ENCODE results near the gene PTPRN2. TPM values are rescaled to one million over a fixed set of nuclear protein-coding genes. Genes with fewer than 3 reads are reported as not detected.

The PTPRN2 gene
- total RNA-seq, 2 experiments from 2014 or later = 0.70 TPM; not detected in 1

- ChIA-PET POLR2A (no interaction called here), CTCF (ENCODE audit: unreplicated experiment) (no interaction called here)
- no peaks in the 10 kb centered on the region for H3K4me1 ChIP-seq (ENCODE audit: insufficient read depth, low read length, poor library complexity, severe bottlenecking)
Observed at GRCh38 chr7:157599491-157599890, 988.1 kb downstream of the PTPRN2 start.

GRCh38 chr7:157597562-157597961 is 990.1 kb downstream of the PTPRN2 start:
- no peaks in the 10 kb centered on the region for H3K4me1 ChIP-seq (ENCODE audit: insufficient read depth, low read length, poor library complexity, severe bottlenecking)
- no peak overlapping the region for H3K4me2 ChIP-seq (ENCODE audit: low read length)
- no peaks in the 10 kb centered on the region for H3K9me2 ChIP-seq (ENCODE audit: insufficient read depth, low read length)
- no peak overlapping the region for H2AFZ ChIP-seq (ENCODE audit: low read length)
- H3K4me3 ChIP-seq (ENCODE audit: low read depth, low read length, poor library complexity, severe bottlenecking) = no peak overlapping the region
- no peaks in the 10 kb centered on the region for H3K79me2 ChIP-seq (ENCODE audit: insufficient read depth, low read depth, low read length)
- no peak for TF ChIP-seq EZH2phosphoT487 (IDR thresholded peaks at IDR 0.05; ENCODE audit: borderline replicate concordance, low read depth, low read length)
- TF ChIP-seq, protein P1, sequence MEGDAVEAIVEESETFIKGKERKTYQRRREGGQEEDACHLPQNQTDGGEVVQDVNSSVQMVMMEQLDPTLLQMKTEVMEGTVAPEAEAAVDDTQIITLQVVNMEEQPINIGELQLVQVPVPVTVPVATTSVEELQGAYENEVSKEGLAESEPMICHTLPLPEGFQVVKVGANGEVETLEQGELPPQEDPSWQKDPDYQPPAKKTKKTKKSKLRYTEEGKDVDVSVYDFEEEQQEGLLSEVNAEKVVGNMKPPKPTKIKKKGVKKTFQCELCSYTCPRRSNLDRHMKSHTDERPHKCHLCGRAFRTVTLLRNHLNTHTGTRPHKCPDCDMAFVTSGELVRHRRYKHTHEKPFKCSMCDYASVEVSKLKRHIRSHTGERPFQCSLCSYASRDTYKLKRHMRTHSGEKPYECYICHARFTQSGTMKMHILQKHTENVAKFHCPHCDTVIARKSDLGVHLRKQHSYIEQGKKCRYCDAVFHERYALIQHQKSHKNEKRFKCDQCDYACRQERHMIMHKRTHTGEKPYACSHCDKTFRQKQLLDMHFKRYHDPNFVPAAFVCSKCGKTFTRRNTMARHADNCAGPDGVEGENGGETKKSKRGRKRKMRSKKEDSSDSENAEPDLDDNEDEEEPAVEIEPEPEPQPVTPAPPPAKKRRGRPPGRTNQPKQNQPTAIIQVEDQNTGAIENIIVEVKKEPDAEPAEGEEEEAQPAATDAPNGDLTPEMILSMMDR (conservative IDR thresholded peaks at IDR 0.05; ENCODE audit: low read length) = no peak
- no TSS peak for BruUV-seq (replicated peaks)
- no peaks in the 10 kb centered on the region for H3K9me3 ChIP-seq (ENCODE audit: low read length)
- H4K20me1 ChIP-seq (ENCODE audit: insufficient read depth, low read length) = no peaks in the 10 kb centered on the region
- H3K27ac ChIP-seq (ENCODE audit: low read depth, low read length, poor library complexity, severe bottlenecking) = no peak overlapping the region
- POLR2A ChIA-PET = no interaction called here
- DNase-seq (ENCODE audit: low spot score) = no peak
- intact Hi-C loops (cut with micrococcal nuclease; ENCODE audit: unreplicated experiment) = no loop called here
- H3K36me3 ChIP-seq (ENCODE audit: insufficient read depth, low read length) = no peaks in the 10 kb centered on the region
- CTCF ChIA-PET (ENCODE audit: unreplicated experiment) = no interaction called here

More at GRCh38 chr7:157599491-157599890, 988.1 kb downstream of the PTPRN2 start:
- H3K9me3 ChIP-seq (ENCODE audit: low read length) = no peaks in the 10 kb centered on the region
- no peaks in the 10 kb centered on the region for H3K36me3 ChIP-seq (ENCODE audit: insufficient read depth, low read length)
- no peaks in the 10 kb centered on the region for H3K9me2 ChIP-seq (ENCODE audit: insufficient read depth, low read length)
- no peaks in the 10 kb centered on the region for H3K79me2 ChIP-seq (ENCODE audit: insufficient read depth, low read depth, low read length)
- H2AFZ ChIP-seq (ENCODE audit: low read length) = no peak overlapping the region
- no peak overlapping the region for H3K27ac ChIP-seq (ENCODE audit: low read depth, low read length, poor library complexity, severe bottlenecking)
- BruUV-seq (replicated peaks) = no TSS peak
- intact Hi-C loops (cut with micrococcal nuclease; ENCODE audit: unreplicated experiment) = no loop called here
- no peak overlapping the region for H3K4me3 ChIP-seq (ENCODE audit: low read depth, low read length, poor library complexity, severe bottlenecking)
- H3K4me2 ChIP-seq (ENCODE audit: low read length) = no peak overlapping the region
- TF ChIP-seq, protein P1 (conservative IDR thresholded peaks at IDR 0.05; ENCODE audit: low read length) = no peak
- TF ChIP-seq EZH2phosphoT487 (IDR thresholded peaks at IDR 0.05; ENCODE audit: borderline replicate concordance, low read depth, low read length) = no peak
- DNase-seq (ENCODE audit: low spot score) = no peak
- H4K20me1 ChIP-seq (ENCODE audit: insufficient read depth, low read length) = no peaks in the 10 kb centered on the region

- Histone ChIP-seq H3K9me2 (ENCODE audit: insufficient read depth, low read length) (no peaks in the 10 kb centered on the region), H3K27ac (ENCODE audit: low read depth, low read length, poor library complexity, severe bottlenecking) (no peak overlapping the region), H3K4me1 (ENCODE audit: insufficient read depth, low read length, poor library complexity, severe bottlenecking) (no peaks in the 10 kb centered on the region), H3K79me2 (ENCODE audit: insufficient read depth, low read depth, low read length) (no peaks in the 10 kb centered on the region), H4K20me1 (ENCODE audit: insufficient read depth, low read length) (no peaks in the 10 kb centered on the region), H3K9me3 (ENCODE audit: low read length) (no peaks in the 10 kb centered on the region), H3K4me3 (ENCODE audit: low read depth, low read length, poor library complexity, severe bottlenecking) (no peak overlapping the region), H3K4me2 (ENCODE audit: low read length) (no peak overlapping the region), H2AFZ (ENCODE audit: low read length) (no peak overlapping the region), H3K36me3 (ENCODE audit: insufficient read depth, low read length) (no peaks in the 10 kb centered on the region)
- no peak for DNase-seq (ENCODE audit: low spot score)
- ChIA-PET POLR2A (no interaction called here), CTCF (ENCODE audit: unreplicated experiment) (no interaction called here)
- no peak for TF ChIP-seq EZH2phosphoT487 (IDR thresholded peaks at IDR 0.05; ENCODE audit: borderline replicate concordance, low read depth, low read length)
- TF ChIP-seq, protein P1 (conservative IDR thresholded peaks at IDR 0.05; ENCODE audit: low read length) = no peak
- intact Hi-C loops (cut with micrococcal nuclease; ENCODE audit: unreplicated experiment) = no loop called here
- BruUV-seq (replicated peaks) = no TSS peak
Observed at GRCh38 chr7:157596881-157597280, 990.7 kb downstream of the PTPRN2 start.

All from OCI-LY7 (cell line).